NOMO-1 treated with DMSO at 0.1 percent for 48 hours (cell line): ENCODE measurements around the gene EVC.
"Not testable (repeated sequence)": the region's sequence is repeated elsewhere in the genome, so short reads cannot be mapped to it uniquely, and the experiment has no call there.

Source experiments
- DNase-seq: peaks from one replicate; lab custom pipeline; 2025; ENCODE audit not compliant: unreplicated experiment; lab: John Stamatoyannopoulos, UW

The EVC gene

DNA sequence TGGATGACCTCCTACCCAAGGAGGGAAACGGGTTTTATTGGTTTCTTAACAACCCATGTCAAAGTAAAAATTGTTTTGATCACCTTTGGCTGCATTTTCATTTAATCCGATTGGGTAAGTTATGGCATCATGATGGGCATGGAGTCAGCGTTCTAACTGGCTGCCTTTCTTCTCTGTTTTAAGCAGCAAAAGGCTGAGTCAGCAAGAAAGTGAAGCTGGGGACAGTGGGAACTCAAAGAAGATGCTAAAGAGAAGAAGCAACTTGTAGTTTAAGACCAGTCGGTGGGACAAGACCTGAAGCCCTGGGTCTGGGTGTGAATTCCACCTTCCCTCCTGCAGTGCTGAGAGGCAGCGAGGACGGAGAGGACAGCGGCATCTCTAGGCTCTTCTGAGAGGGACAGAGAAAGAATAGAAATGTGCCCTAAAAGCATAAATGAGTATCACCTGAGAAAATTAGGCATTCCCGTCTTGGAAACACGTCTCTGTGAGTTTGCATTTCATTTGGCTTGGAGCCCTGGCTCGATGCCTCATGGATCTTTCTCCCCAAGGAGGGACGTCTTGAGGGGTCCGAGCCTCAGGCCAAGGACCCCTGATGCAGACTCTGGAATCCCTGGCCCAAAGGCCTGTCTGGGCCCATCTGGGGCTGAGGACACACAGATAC lies 99.9 kb downstream of the EVC start:
- DNase-seq = no peak

DNA sequence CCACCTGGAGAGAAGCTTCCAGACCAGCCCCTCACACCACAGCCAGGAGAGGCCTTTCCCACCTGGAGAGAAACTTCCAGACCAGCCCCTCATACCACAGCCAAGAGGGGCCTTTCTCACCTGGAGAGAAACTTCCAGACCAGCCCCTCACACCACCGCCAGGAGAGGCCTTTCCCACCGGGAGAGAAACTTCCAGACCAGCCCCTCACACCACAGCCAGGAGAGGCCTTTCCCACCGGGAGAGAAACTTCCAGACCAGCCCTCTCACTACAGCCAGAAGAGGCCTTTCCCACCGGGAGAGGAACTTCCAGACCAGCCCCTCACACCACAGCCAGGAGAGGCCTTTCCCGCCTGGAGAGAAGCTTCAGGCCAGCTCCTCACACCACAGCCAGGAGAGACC lies 101.1 kb downstream of the EVC start:
- DNase-seq = not testable (repeated sequence)

DNA sequence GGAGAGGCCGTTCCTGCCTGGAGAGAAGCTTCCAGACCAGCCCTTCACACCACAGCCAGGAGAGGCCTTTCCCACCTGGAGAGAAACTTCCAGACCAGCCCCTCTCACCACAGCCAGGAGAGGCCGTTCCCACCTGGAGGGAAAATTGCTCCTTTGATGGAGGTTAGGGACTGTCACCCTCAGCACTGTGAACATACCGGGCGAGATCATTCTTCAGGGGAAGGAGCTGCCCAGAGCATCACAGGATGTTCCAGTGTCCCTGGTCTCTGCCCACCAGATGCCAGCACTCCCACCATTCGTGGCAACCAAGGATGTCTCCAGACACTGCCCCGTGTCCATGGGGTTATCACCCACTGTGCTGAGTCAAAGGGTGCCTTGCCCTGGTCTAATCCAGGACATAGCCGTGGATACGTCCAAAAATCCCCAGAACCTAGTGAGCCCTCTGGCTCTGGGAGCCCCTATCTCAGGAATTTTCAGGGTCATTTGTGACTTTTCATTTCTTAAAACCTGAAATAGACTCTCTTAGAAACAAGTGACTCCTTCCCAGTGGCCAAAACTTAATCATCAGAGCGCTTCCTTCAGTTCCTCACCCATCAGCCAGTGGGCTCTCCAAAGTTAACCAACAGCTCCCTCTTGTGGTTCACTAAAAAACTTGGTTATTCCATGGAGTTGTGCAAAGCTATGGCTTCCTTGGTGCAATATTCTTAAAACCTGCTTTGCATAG lies 101.7 kb downstream of the EVC start:
- DNase-seq = peak; percentile 58

DNA sequence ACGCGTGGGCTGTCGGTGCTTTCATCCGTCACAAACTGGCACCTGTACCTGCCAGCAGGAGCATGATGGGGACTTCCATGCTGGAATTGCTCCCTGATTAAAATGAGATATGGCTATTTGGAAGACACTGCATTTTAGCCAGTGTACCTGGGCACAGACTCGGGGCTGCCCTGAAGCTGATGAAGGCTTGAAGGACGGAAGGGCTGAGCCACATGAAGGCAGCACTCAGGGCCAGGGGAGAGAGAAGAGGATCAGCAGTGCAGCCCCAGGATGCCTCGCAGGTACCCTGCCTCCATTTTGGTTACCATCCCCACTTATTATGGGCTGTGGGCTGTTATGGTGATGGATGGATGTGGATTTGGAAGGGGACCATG lies 102.9 kb downstream of the EVC start:
- DNase-seq = no peak

DNA sequence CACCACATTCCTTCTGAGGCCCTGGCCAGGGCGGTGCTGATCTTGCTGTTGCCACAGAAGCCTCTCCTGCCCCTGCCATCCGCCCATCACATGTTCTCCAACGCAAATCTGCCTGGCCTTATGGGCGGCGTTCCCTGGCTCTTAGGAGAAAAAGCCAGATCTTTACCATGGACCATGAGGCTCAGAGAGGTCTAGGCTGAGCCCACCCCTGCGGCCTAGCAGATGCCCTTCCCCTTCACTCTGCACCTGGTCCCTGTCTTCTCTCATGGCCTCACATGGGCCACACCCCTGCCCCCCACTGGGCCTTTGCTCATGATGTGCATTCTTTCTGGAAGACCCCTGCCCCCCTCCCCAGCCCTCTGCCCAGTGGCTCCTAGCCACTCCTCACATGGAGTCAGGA lies 103.4 kb downstream of the EVC start:
- no peak for DNase-seq

DNA sequence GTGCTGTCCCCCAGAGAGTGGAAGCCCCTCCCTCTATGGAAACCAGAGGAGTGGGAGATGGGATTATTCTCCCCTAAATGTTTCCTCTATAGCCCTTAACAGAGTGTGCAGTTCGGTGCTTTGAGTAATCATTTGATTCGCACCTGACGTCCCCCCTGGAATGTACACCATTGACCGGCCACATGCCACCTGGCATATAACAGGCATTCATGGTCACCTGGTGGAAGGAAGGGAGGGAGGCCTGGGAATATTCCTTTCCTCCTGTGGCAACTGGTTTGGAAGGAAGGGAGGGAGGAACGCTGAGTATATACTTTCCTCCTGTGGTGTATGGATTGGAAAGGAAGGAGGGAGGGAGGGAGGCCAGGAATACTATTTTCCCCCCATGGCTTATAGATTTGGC lies 104.6 kb downstream of the EVC start:
- no peak for DNase-seq

DNA sequence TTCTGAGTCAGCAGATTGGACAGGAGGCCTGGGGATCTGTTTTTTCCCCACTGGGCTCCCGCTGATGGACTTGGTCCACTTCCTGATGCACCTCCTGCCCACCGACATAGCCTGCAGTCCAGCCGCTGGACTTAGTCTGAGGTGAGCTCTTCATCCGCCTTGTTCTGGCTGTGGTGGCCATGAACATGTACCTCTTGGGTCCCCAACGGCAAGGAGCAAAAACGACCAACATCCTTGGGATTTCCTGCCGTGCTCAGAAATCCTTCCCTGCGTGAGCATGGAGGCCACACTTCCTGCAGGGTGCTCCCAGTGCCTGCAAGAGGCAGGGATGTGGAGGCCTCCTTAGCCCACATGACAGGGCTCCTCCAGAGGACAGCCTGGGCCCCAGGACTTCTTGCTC lies 105.1 kb downstream of the EVC start:
- no peak for DNase-seq

DNA sequence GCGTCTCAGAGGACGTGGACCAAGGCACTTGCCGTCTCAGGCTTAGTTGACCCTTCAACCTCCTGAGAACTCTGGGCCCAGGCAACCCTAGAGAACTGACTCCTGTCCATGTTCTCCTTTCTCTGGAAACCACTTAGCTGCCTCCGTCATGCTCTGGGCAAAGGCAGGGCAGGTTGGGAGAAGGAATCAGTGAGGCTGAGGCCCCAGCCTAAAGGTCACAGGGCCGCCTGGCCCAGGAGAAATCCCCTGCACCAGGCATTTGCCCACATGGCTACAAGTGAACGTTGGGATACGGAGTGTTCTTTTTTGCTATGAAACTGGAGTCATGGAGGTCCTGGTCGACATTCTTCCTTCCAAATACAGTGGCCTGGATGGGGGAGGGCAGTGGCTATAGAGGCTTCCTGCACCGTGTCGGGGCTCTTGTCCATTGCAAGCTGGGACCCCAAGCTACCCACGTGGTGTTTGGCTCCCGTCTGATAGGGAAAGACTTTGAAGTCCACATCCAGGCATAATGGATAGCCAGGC lies 105.9 kb downstream of the EVC start:
- no peak for DNase-seq

DNA sequence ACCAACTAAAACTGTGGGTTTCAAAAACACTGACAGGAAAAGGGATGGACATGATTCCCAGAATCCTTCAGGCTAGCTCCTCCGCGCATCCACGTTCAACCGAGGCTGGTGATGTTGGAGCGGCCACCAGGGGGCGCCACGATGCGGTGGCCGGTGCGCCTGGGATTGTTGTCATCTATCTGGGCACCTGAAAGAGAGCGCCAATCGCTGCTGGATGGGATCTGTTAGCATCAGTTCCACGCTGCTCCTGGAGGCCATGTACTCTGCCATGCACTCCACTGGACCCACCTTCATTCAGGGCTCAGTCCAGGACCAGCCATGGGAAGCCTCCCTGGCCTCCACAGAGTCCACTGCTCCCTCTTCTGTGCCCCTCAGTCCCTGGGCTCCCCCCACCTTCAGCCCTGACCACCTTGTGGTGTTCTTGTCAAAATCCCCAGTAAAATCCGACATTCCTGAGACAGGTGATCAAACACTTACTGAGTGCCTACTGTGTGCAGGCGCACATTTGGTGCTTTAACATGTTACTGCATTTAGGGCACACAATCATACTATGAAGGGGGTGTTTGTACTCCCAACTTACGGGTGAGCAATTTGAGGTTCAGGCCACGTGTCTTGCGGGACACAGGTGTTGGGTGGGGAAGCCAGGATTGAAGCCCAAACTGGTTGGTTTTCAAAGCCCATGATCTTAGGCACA lies 110.8 kb downstream of the EVC start:
- no peak for DNase-seq

DNA sequence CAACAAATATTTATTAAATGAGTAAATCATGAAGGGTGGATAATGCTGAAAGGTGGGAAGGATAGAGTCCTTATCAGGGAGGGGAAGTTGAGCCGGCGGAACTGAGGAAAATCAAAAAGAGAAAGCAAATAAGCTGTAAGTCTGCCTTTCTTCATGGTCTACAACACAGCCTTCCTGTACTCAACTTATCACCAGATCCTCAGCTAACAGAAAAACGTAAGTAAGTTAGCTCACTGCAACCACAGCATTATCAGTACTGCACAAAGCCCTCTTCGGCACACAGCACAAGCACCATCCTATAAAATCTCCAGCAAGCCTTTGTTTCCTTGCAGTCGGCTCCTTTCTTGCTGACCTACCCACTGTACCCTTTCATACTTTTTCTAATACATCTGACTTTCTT lies 111.6 kb downstream of the EVC start:
- DNase-seq = no peak

DNA sequence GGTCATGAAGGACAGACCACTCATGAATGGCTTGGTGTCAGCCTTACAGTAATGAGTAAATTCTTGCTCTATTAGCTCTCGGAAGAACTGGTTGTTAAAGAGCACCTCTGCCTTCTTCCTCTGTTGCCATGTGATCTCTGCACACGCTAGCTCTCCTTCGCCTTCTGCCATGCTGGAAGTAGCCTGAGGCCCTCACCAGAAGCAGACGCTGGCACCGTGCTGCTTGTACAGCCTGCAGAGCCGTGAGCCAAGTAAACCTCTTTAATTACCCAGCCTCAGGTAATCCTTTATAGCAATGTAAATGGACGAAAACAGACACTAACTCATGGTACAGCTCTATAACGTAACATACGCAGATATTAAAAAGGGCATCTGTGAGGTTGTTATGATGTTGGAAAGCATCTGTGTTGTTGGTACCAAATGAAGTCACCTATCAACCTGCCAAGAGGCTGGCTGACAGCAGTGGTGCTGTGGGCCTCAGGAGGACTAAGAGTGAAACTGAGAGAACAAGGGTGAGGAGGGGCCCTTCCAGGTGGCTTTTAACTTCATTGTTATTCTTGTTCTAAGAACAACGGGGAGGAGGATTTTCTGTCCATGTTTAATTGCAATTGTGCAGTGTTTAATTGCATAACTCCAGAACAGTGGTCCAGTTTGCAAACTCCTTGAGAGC lies 112.7 kb downstream of the EVC start:
- DNase-seq = no peak

DNA sequence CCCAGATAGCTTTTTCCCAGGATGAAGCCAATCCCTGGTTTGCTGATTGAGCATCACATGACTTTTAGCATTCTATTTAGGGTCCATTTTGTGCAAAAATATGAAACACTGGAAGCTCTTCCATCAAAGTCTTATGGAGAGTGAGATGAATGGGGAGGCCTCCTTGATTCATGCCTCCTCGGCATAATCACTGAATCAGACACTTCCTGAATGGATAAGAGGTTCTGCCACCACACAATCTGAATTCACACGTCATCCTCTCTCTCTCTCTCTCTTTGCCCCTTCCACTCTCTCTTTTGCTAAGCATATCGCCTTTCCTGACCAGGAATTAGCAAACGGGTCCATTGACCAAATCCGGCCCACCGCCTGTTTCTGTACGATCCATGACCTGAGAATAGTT lies 113.2 kb downstream of the EVC start:
- DNase-seq = no peak

DNA sequence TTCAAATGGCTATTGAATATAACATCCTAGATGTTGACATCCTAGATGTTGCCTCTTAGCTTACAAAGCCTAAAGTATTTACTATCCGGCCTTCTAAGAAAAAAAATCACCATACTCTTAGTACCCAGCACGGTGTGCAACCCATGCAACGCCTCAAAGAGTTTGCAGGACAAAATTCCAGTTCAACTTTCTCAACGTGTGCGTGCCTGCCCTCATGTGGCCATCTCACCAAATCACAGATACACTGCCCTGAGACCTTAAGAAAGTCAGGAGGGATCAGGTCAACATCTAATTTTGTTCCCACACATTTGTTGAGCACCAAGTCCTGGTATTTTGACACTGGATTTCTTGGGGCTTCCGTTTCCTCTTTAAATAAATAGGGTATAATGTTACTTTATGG lies 113.6 kb downstream of the EVC start:
- no peak for DNase-seq

DNA sequence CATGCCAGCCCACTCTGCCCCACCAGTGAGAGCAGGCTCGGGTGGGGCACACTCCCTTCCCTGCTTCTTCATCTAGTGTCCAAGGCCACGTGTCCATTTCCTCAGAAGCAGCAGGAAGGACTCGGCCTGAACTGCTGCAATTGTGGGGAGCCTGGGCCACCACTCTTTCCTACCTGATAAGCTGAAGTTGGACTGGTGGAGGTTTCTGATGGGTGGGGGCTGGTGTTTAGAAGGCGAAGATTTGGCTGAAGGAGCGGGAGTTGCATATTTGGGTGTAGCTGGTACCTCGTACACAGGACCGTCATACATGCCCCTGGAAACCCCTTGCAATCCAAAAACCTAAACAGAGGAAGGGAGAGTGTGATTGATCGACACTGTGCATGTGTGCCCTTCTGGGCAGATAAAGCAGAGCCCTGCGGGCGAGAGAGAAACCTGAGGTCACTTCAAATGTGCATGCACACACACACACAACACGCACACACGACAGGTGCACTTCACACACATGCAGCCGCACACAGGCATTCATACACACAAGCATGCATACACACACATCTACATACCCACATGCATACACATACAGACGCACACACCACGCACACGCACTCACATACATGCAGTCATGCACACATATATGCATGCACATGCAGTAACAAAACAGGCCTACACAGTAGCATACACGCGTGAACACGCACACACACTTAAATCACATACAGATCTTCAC lies 114.5 kb downstream of the EVC start:
- DNase-seq = no peak

DNA sequence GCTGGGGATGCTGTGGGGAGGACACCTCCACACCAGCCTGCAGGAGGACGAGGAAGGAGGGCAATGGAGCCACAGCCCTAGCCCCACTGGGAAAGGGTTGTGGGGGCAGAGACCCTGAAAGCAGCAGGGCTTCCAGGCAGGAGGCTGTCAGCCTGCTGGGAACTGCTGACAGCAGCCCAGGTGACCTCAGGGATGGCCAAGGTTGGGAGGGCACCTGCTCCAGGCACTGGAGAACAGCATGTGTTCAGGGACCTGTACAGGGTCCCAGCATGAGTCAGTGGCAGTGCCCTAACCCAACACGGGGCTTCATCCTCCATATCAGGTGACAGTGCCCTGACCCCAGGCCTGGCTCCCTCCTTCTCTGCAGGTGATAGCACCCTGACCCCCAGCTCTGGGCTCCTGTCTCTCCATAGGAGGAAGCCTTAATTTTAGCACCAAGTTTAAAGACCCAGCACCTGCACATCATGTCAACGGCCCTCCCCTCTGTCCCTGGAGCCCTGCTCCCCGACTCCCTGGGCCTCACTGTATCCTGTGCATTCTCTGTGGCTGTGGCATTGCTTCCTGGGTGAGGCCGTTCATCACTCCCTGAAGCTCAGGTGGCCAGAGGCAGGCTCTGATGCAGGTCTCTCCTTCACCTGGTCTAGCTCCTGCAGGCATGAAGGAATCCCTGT lies 115.6 kb downstream of the EVC start:
- DNase-seq = no peak

DNA sequence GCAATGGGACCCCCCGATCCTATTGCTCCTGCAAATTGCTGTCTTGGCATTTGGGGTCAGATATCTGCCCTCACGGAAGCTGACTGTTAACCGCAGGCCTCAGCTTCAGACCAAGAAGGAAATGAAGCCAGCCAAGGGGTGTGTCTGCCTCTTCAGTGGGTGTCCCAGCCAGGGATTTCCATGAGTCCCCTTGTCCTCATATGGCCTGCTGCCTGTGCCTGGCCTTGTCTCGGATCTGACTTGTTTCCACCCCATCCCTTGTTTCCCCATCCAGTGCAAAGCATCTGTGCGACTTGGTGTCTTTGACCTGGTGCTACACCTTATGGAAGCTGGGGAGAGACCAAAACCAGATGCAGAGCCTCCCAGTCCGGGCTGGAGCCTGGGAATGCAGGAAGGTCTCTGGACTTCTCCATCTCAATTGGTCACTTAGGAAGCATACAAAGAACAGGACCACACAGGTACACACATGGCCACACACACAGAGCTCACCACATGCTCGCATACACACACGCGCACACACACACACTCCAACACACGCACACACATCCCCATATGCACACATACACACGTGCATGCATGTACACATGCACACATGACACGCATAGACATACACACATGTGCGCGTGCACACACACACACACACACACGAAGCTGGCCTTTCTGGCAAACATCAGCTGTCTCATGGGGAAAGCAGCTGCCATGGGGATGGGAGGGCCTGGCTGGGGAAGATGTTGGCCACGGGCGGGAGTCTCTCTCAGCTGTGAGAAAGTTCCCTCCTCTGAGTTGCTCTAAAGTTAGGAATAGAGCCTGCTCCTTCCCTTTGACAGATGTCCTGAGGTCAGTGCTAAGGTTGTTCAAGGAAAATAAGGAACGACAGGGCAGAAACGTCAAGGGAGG lies 116.4 kb downstream of the EVC start:
- DNase-seq = no peak

DNA sequence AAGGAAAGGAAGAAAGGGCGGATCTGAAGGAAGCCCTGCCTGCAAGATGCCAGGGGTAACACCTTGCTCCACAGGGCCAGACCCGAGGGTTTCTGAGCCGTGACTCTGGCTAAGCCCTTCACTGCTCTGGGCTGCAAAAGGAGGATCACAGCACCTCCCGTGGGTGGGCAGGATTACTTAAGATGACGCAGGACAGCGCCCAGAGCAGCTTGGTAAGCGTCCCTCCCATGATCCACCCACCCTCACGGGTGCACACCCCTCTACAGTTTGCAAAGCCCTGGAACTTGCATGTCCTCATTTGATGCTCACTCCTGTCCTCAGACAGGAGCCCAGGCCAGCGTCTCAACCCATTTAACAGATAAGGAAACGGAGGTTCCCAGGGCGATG lies 117.0 kb downstream of the EVC start:
- no peak for DNase-seq

DNA sequence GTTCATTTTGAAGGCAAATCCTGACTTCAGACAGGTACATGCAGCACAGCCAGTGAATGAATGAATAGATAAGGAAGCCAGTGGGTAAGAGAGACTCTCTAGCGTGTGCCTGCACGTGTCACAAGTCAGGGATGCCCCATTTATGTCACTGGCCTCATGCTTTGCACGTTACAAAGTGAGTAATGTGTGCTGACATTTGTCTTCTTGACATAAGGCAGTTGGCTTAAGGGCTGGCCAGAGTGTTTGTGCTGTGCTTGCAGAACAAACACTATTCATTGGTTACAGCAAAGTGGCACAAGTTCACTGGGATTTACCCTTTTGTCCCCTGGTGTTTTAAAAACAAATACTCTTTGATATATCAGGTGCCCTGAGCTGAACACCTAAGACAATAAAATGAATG lies 125.9 kb downstream of the EVC start:
- DNase-seq = no peak

DNA sequence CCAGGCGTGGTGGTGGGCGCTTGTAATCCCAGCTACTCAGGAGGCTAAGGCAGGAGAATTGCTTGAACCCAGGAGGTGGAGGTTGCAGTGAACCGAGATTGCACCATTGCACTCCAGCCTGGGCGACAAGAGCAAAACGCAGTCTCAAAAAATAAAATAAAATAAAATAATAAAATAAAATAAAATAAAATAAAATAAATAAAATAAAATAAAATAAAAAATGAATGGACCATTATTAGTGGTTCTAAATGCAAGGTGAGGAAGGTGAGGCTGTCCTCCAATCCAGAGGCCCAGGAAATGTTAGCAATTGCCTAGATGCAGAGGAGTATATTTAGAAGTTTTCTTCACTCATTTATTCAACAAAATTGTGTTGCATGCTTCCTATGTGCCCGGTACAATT lies 126.5 kb downstream of the EVC start:
- DNase-seq = not testable (repeated sequence)
